ENCODE data around the gene TMEM218. TPM values are rescaled to one million over a fixed set of nuclear protein-coding genes. Genes with fewer than 3 reads are reported as not detected.

Gene TMEM218
- total RNA-seq, 1 experiment from 2014 or later, result 14.5 TPM

DNA sequence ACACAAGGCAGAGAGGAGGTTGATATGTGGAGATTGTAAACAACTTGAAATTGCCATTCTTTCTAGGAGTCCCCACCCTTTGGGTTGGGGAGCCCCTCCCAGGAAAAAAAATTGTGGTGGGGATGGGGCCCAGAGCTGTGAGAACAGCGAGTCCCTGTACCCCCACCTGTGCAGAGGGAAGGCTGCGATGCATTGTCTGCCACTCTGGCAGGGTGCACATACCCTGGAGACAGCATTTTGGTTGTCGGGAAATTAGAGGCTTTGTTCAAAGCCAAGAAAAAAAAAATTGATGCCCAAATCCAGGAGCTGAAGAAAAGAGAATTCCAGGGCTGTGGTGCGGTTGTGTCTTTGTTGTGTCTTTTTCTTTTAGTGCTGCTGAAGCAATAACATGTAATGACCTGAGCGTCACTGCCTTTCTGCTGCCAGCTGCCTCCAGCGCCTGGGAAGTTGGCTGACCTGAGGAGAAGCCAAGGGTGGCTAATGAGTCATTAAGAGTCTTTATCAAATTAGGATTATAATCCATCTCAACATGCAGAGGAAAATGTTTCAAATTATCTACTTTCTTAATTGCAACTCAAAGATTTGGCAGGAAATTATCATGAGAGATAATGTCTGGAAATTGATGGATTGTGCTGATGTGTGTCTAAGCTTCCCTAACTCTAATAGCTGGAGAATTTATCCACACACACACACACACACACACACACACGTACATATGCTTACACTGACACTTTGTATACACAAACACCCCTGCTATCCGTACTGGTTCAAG lies 45.1 kb upstream of the TMEM218 start:
- CTCF ChIA-PET, result no interaction called here
- Mint-ChIP-seq H3K27ac (ENCODE audit: unreplicated experiment) (no peak overlapping the region), H3K27me3 (ENCODE audit: unreplicated experiment) (peaks cover 80% of the 10 kb centered on the region), H3K4me1 (ENCODE audit: low read depth, unreplicated experiment) (no peaks in the 10 kb centered on the region), H3K36me3 (ENCODE audit: insufficient read depth, unreplicated experiment) (no peaks in the 10 kb centered on the region), H3K9me3 (ENCODE audit: low read depth, unreplicated experiment) (no peaks in the 10 kb centered on the region), H3K4me3 (ENCODE audit: low read depth, unreplicated experiment) (no peak overlapping the region)
- intact Hi-C loops (cut with micrococcal nuclease; ENCODE audit: unreplicated experiment), result no loop called here
- TF ChIP-seq, protein P1, sequence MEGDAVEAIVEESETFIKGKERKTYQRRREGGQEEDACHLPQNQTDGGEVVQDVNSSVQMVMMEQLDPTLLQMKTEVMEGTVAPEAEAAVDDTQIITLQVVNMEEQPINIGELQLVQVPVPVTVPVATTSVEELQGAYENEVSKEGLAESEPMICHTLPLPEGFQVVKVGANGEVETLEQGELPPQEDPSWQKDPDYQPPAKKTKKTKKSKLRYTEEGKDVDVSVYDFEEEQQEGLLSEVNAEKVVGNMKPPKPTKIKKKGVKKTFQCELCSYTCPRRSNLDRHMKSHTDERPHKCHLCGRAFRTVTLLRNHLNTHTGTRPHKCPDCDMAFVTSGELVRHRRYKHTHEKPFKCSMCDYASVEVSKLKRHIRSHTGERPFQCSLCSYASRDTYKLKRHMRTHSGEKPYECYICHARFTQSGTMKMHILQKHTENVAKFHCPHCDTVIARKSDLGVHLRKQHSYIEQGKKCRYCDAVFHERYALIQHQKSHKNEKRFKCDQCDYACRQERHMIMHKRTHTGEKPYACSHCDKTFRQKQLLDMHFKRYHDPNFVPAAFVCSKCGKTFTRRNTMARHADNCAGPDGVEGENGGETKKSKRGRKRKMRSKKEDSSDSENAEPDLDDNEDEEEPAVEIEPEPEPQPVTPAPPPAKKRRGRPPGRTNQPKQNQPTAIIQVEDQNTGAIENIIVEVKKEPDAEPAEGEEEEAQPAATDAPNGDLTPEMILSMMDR (IDR thresholded peaks at IDR 0.05; ENCODE audit: unreplicated experiment), result no peak
- no TSS peak for BruUV-seq (replicated peaks)
- no peak for DNase-seq

GRCh38 chr11:125155767-125156166 lies 44.3 kb upstream of the TMEM218 start:
- Mint-ChIP-seq H3K4me3 (ENCODE audit: low read depth, unreplicated experiment) (no peak overlapping the region), H3K36me3 (ENCODE audit: insufficient read depth, unreplicated experiment) (no peaks in the 10 kb centered on the region), H3K27me3 (ENCODE audit: unreplicated experiment) (peaks cover 72% of the 10 kb centered on the region), H3K9me3 (ENCODE audit: low read depth, unreplicated experiment) (no peaks in the 10 kb centered on the region), H3K4me1 (ENCODE audit: low read depth, unreplicated experiment) (no peaks in the 10 kb centered on the region), H3K27ac (ENCODE audit: unreplicated experiment) (no peak overlapping the region)
- no TSS peak for BruUV-seq (replicated peaks)
- TF ChIP-seq, protein P1 (IDR thresholded peaks at IDR 0.05; ENCODE audit: unreplicated experiment), result no peak
- intact Hi-C loops (cut with micrococcal nuclease; ENCODE audit: unreplicated experiment), result no loop called here
- no peak for DNase-seq
- CTCF ChIA-PET, result no interaction called here

- H3K9me3 Mint-ChIP-seq (ENCODE audit: low read depth, unreplicated experiment), result no peaks in the 10 kb centered on the region
- no TSS peak for BruUV-seq (replicated peaks)
- no peak overlapping the region for H3K27ac Mint-ChIP-seq (ENCODE audit: unreplicated experiment)
- intact Hi-C loops (cut with micrococcal nuclease; ENCODE audit: unreplicated experiment), result no loop called here
- no peak for DNase-seq
- no peaks in the 10 kb centered on the region for H3K36me3 Mint-ChIP-seq (ENCODE audit: insufficient read depth, unreplicated experiment)
- TF ChIP-seq, protein P1 (IDR thresholded peaks at IDR 0.05; ENCODE audit: unreplicated experiment), result no peak
- no peaks in the 10 kb centered on the region for H3K4me1 Mint-ChIP-seq (ENCODE audit: low read depth, unreplicated experiment)
- CTCF ChIA-PET, result no interaction called here
- H3K4me3 Mint-ChIP-seq (ENCODE audit: low read depth, unreplicated experiment), result no peak overlapping the region
- H3K27me3 Mint-ChIP-seq (ENCODE audit: unreplicated experiment), result peaks cover 70% of the 10 kb centered on the region
Measured at GRCh38 chr11:125155100-125155444, 43.6 kb upstream of the TMEM218 start.

GRCh38 chr11:125154378-125155099 lies 43.1 kb upstream of the TMEM218 start:
- intact Hi-C loops (cut with micrococcal nuclease; ENCODE audit: unreplicated experiment), result no loop called here
- BruUV-seq (replicated peaks), result no TSS peak
- H3K27ac Mint-ChIP-seq (ENCODE audit: unreplicated experiment), result no peak overlapping the region
- TF ChIP-seq, protein P1 (IDR thresholded peaks at IDR 0.05; ENCODE audit: unreplicated experiment), result no peak
- H3K36me3 Mint-ChIP-seq (ENCODE audit: insufficient read depth, unreplicated experiment), result no peaks in the 10 kb centered on the region
- CTCF ChIA-PET, result no interaction called here
- no peak overlapping the region for H3K4me3 Mint-ChIP-seq (ENCODE audit: low read depth, unreplicated experiment)
- DNase-seq, result no peak
- peaks cover 70% of the 10 kb centered on the region for H3K27me3 Mint-ChIP-seq (ENCODE audit: unreplicated experiment)
- no peaks in the 10 kb centered on the region for H3K9me3 Mint-ChIP-seq (ENCODE audit: low read depth, unreplicated experiment)
- no peaks in the 10 kb centered on the region for H3K4me1 Mint-ChIP-seq (ENCODE audit: low read depth, unreplicated experiment)
